Measurements from ENCODE around the gene MAPKAPK5. TPM values are rescaled to one million over a fixed set of nuclear protein-coding genes. Genes with fewer than 3 reads are reported as not detected.

MAPKAPK5 gene
- total and polyA plus RNA-seq, 2 of the 13 experiments (the other 11 are each of a cell fraction or from before 2014, with no cell fraction given), result 43.2 to 58.2 TPM

DNA sequence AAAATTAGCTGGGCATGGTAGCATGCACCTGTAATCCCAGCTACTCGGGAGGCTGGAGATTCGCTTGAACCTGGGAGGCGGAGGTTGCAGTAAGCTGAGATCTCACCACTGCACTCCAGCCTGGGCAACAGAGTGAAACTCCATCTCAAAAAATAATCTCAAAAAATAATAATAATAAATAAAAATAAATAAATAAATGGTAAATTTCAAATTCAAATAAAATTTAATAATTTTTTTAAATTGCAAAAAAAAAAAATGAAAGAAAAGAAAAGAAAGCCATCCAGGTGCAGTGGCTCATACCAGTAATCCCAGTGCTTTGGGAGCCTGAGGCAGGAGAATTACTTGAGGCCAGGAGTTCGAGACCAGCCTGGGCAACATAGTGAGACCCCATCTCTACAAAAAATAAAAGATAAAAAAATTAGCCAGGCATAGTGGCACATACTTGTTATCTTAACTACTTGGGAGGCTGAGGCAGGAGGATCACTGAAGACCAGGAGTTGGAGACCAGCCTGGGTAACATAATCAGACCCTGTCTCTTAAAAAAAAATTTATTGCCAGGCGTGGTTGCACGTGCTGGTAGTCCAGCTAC is 38.9 kb upstream of the MAPKAPK5 start (continued):
- TF ChIP-seq, protein P1, sequence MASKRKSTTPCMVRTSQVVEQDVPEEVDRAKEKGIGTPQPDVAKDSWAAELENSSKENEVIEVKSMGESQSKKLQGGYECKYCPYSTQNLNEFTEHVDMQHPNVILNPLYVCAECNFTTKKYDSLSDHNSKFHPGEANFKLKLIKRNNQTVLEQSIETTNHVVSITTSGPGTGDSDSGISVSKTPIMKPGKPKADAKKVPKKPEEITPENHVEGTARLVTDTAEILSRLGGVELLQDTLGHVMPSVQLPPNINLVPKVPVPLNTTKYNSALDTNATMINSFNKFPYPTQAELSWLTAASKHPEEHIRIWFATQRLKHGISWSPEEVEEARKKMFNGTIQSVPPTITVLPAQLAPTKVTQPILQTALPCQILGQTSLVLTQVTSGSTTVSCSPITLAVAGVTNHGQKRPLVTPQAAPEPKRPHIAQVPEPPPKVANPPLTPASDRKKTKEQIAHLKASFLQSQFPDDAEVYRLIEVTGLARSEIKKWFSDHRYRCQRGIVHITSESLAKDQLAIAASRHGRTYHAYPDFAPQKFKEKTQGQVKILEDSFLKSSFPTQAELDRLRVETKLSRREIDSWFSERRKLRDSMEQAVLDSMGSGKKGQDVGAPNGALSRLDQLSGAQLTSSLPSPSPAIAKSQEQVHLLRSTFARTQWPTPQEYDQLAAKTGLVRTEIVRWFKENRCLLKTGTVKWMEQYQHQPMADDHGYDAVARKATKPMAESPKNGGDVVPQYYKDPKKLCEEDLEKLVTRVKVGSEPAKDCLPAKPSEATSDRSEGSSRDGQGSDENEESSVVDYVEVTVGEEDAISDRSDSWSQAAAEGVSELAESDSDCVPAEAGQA (IDR thresholded peaks at IDR 0.05; ENCODE audit: low read depth), result no peak
- TF ChIP-seq, protein P1 (CRISPR knock-in tag; IDR thresholded peaks at IDR 0.05; ENCODE audit: borderline replicate concordance), result no peak

DNA sequence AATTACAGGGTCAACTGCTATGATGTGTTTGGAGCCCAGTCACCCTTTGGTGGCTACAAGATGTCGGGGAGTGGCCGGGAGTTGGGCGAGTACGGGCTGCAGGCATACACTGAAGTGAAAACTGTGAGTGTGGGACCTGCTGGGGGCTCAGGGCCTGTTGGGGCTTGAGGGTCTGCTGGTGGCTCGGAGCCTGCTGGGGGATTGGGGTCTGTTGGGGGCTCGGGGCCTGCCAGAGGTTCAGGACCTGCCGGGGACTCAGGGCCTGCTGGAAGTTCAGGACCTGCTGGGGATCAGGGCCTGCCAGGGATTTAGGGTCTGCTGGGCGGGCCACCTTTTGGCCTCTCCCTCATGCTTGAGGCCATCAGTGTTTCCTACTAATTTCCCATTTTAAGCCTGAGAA is 38.2 kb upstream of the MAPKAPK5 start:
- H3K4me2 ChIP-seq (ENCODE audit: low read depth, low read length), result no peak overlapping the region
- no peak for DNase-seq (ENCODE audit: low spot score)
- no peaks in the 10 kb centered on the region for H3K79me2 ChIP-seq (ENCODE audit: insufficient read depth, low read length)
- CTCF ChIA-PET (ENCODE audit: low intra/inter-chr PET ratio, low total read pairs), result no interaction called here
- ATAC-seq, result no peak
- H2AFZ ChIP-seq (ENCODE audit: low read length), result no peak overlapping the region
- no peak for FAIRE-seq
- in situ Hi-C loops (cut with HindIII; ENCODE audit: extremely low pct_ligation_motif_present, low pct_unique_long_range_greater_than_20kb), result no loop called here
- H3K9me3 ChIP-seq (ENCODE audit: low read length), result no peaks in the 10 kb centered on the region
- no peaks in the 10 kb centered on the region for H3K27me3 ChIP-seq (ENCODE audit: control insufficient read depth in 1 of 2, insufficient read depth in 2 of 2, low read length in 2 of 2)
- intact Hi-C loops (cut with micrococcal nuclease; ENCODE audit: unreplicated experiment), result no loop called here
- no peaks in the 10 kb centered on the region for H4K20me1 ChIP-seq (ENCODE audit: insufficient read depth, low read length)
- WGBS (ENCODE audit: low lambda C conversion rate), result 100% methylated on average over 4 of the region's 8 CpGs
- H3K4me1 ChIP-seq (ENCODE audit: insufficient read depth, low read length), result peaks cover 15% of the 10 kb centered on the region
- no peak overlapping the region for H3K9ac ChIP-seq (ENCODE audit: insufficient read depth, low read depth, low read length)
- no peak overlapping the region for H3K4me3 ChIP-seq (replicated peaks in 1 of 3; ENCODE audit: insufficient read depth in 1 of 3, low read depth in 2 of 3, low read length in 3 of 3)
- no TSS peak for BruUV-seq (replicated peaks)
- POLR2A ChIA-PET, result interaction anchor here (0.7 kb wide), 1 partner anchor 43 kb away, joined by 4 read pairs; no protein-coding TSS in a partner anchor
- peaks cover 13 to 41% of the 10 kb centered on the region in 2 experiments for H3K36me3 ChIP-seq (replicated peaks in 1 of 2; ENCODE audit: control insufficient read depth in 1 of 2, insufficient read depth in 2 of 2, low read length in 2 of 2)
- H3K27ac ChIP-seq (ENCODE audit: extremely low read length, insufficient read depth, low read length), result no peak overlapping the region
- TF ChIP-seq ZNF484 (CRISPR knock-in tag; IDR thresholded peaks at IDR 0.05; ENCODE audit: borderline replicate concordance, low read depth) (no peak), ZNF136 (CRISPR knock-in tag; IDR thresholded peaks at IDR 0.05; ENCODE audit: low read depth) (no peak), SRF (IDR thresholded peaks at IDR 0.05; ENCODE audit: low read depth, low read length) (no peak), ZNF230 (CRISPR knock-in tag; IDR thresholded peaks at IDR 0.05) (no peak), GLI4 (CRISPR knock-in tag; IDR thresholded peaks at IDR 0.05; ENCODE audit: borderline replicate concordance) (no peak), RFX3 (CRISPR knock-in tag; IDR thresholded peaks at IDR 0.05) (no peak), JUNB (CRISPR knock-in tag; IDR thresholded peaks at IDR 0.05; ENCODE audit: borderline replicate concordance) (no peak)
- TF ChIP-seq, protein P2, sequence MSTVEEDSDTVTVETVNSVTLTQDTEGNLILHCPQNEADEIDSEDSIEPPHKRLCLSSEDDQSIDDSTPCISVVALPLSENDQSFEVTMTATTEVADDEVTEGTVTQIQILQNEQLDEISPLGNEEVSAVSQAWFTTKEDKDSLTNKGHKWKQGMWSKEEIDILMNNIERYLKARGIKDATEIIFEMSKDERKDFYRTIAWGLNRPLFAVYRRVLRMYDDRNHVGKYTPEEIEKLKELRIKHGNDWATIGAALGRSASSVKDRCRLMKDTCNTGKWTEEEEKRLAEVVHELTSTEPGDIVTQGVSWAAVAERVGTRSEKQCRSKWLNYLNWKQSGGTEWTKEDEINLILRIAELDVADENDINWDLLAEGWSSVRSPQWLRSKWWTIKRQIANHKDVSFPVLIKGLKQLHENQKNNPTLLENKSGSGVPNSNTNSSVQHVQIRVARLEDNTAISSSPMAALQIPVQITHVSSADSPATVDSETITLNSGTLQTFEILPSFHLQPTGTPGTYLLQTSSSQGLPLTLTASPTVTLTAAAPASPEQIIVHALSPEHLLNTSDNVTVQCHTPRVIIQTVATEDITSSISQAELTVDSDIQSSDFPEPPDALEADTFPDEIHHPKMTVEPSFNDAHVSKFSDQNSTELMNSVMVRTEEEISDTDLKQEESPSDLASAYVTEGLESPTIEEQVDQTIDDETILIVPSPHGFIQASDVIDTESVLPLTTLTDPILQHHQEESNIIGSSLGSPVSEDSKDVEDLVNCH (CRISPR knock-in tag; IDR thresholded peaks at IDR 0.05), result no peak

Measured in HepG2 (cell line).